SK-N-SH treated with all-trans-retinoic acid at 6 μM for 48 hours (cell line): ENCODE results near the gene C11orf86.
"Not testable (repeated sequence)": the region's sequence is repeated elsewhere in the genome, so short reads cannot be mapped to it uniquely, and the experiment has no call there.

Experiments used
- ARNTL ChIP-seq: fragments of 450-650 bp; formaldehyde crosslinking; IDR thresholded peaks from 2 replicates; pipeline ENCODE4 v1.5.0; 2020; ENCODE audit warnings: low read depth, mild to moderate bottlenecking, moderate library complexity, borderline replicate concordance
- TSHZ2 ChIP-seq: fragments of 250-450 bp; sonication (Bioruptor Pico); IDR thresholded peaks from 2 replicates; pipeline ENCODE4 v1.5.0; 2020; ENCODE audit warnings: mild to moderate bottlenecking, moderate library complexity
- TF ChIP-seq, protein P1 (sequence below): fragments of 250-450 bp; sonication (Bioruptor Pico); IDR thresholded peaks from 2 replicates; pipeline ENCODE4 v1.5.1; 2020; ENCODE audit warnings: low read depth, mild to moderate bottlenecking, moderate library complexity

DNA sequence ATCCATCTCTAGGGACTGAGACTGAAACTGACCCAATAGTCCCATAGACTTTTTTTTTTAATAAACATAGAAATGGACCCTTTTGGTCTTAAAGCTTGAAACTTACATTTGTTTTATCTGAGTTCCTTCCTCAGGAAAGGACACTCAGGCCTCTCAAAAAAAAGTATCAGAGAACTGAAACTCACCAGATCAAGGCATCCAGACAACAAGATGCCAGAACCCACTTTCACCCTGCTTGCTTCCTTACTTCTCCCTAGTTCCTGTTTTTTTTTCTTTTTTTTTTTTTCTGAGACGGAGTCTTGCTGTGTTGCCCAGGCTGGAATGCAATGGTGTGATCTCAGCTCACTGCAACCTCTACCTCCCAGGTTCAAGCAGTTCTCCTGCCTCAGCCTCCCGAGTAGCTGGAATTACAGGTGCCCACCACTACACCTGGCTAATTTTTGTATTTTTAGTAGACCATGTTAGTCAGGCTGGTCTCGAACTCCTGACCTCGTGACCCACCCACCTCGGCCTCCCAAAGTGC, 13.4 kb upstream of the C11orf86 start:
- TF ChIP-seq, protein P1, sequence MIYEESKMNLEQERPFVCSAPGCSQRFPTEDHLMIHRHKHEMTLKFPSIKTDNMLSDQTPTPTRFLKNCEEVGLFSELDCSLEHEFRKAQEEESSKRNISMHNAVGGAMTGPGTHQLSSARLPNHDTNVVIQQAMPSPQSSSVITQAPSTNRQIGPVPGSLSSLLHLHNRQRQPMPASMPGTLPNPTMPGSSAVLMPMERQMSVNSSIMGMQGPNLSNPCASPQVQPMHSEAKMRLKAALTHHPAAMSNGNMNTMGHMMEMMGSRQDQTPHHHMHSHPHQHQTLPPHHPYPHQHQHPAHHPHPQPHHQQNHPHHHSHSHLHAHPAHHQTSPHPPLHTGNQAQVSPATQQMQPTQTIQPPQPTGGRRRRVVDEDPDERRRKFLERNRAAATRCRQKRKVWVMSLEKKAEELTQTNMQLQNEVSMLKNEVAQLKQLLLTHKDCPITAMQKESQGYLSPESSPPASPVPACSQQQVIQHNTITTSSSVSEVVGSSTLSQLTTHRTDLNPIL (CRISPR knock-in tag), result not testable (repeated sequence)
- TF ChIP-seq TSHZ2, ARNTL (CRISPR knock-in tag): not testable (repeated sequence)
